ENCODE results near the gene SIL1.

Gene SIL1

GRCh38 chr5:139178589-139178917 is 19.6 kb downstream of the SIL1 start:
- no peak for TF ChIP-seq CTCF (IDR thresholded peaks at IDR 0.05)

GRCh38 chr5:139177809-139178588 is 20.2 kb downstream of the SIL1 start:
- TF ChIP-seq CTCF (IDR thresholded peaks at IDR 0.05): no peak

GRCh38 chr5:139171779-139172404 is 26.3 kb downstream of the SIL1 start:
- TF ChIP-seq CTCF (IDR thresholded peaks at IDR 0.05): no peak

- no peak for TF ChIP-seq CTCF (IDR thresholded peaks at IDR 0.05)
Measured at GRCh38 chr5:139167952-139168720, 30.0 kb downstream of the SIL1 start.

- no peak for TF ChIP-seq CTCF (IDR thresholded peaks at IDR 0.05)
Measured at GRCh38 chr5:139167533-139167932, 30.6 kb downstream of the SIL1 start.

- no peak for TF ChIP-seq CTCF (IDR thresholded peaks at IDR 0.05)
Measured at GRCh38 chr5:139167063-139167462, 31.1 kb downstream of the SIL1 start.

GRCh38 chr5:139164020-139164419 is 34.1 kb downstream of the SIL1 start:
- no peak for TF ChIP-seq CTCF (IDR thresholded peaks at IDR 0.05)

Data from LNCAP (cell line).